HG03520 (cell line): Measurements from ENCODE around the gene CD180.

Source experiments
- ATAC-seq: cut with Tn5 transposase; IDR thresholded peaks from one replicate; pipeline ENCODE4 v1.9.1; 2021; ENCODE audit warnings: mild to moderate bottlenecking, moderate library complexity; ENCODE audit not compliant: unreplicated experiment

The CD180 gene

GRCh38 chr5:67133217-67133616, 63.4 kb downstream of the CD180 start:
- ATAC-seq = no peak

GRCh38 chr5:67129768-67130167, 66.8 kb downstream of the CD180 start:
- no peak for ATAC-seq
